ENCODE measurements around the gene NKTR. TPM values are rescaled to one million over a fixed set of nuclear protein-coding genes. Genes with fewer than 3 reads are reported as not detected.
"Not testable (repeated sequence)": the region's sequence is repeated elsewhere in the genome, so short reads cannot be mapped to it uniquely, and the experiment has no call there.

The NKTR gene
- 42.3 and 57.4 TPM in 2 replicates for total RNA-seq

DNA sequence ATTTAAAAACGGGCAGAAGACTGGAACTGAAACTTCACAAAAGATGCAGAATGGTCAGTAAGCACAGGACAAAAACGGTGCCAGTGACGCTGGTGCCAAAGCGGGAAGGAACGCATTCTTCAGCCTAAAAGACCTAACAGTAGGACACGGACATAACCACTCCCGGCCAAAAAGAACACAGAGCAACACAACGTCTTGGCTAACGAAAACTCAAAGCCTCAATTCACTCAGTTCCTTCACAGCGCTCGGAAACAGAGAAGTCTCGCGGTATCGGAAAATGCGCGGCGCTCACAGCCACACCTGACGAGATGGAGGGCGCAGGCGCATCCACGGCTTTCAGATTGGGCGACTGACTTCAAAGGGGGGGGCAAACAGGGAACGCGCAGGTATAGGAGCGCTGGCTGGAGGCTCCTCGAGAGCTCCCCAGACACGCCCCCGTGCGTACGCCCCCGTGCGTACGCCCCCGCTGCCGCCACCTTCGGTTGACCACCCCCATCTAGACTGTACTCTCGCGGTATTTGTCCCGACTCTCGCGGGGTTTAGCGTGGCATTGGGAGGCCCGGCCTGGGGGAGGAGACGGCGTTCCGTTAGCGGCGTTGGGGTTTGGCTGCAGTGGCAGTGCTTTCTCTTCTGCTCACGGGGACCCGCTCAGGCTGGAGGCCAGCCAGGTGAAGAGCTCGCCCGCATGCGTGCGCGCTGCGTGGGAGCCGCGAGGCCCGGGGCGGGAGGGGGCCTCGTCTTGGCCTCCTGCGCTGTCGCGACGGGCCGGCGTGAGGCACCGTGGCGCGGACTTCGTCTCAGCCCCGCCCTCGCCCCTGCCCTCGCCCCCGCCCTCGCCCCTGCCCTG lies at the start of gene NKTR:
Gene NKTR (plus strand): TSS at position 576 of the 847 bp plus-strand sequence. CDS start 321 bp downstream, outside the sequence.
- DNase-seq (ENCODE audit: low read depth, low spot score), result peak; percentile 96

DNA sequence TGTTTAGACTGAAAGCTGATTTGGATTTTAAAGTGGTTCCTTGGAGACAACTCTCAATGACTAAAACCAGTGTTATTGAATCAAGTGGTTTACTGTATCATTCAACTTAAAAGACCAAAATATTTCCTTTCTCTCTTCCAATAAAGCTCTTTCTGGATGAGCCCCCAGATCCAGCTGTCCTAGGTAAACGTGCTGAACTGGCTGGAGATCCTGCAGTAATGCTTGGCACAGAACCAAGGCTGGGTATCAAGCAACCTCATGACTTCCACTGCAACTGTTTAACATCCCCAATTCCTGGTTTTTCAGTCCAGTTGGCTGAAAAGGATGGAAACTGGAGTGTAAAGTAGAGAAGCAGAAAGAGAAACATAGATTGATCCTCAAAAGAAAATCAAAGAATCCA lies 47.7 kb upstream of the NKTR start:
- DNase-seq (ENCODE audit: low read depth, low spot score), result no peak

DNA sequence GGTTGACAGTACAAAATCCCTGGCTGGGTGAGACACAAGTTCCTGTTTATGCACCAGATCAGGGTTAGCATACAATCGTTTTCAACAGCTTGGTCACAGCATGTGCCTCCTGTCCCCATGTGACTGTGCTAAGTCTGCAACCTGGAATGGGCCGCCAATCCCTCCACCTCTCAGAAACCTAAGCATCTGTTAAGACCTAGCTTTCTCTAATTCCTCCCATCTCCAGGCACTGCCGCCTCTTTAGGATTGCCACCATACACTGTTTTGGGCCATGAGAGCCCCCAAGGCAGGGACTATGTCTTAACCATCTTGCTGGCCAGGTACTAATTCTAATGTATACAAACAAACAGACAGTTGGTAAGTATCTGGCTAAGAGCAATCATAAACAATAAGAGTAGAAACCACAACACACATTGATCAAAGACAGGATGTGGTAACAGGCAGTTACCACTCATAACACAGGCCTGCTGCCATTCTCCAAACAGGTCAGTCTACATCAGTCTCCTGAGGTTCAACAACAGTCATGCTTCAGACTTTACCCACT lies 44.3 kb upstream of the NKTR start:
- no peak for DNase-seq (ENCODE audit: low read depth, low spot score)

DNA sequence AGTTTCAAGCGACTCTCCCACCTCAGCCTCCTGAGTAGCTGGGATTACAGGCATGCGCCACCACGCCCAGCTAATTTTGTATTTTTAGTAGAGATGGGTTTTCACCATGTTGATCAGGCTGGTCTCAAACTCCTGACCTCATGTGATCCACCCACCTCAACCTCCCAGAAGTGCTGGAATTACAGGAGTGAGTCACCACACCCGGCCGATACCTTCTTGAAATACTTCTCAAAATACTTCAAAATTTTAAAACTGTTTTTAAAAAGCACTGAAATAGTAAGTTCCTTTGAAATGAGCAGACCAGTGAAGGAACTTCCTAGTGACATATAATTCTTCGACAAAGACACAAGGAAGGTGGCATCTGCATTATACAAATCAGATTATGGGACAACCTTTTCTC lies 43.7 kb upstream of the NKTR start:
- not testable (repeated sequence) for DNase-seq (ENCODE audit: low read depth, low spot score)

DNA sequence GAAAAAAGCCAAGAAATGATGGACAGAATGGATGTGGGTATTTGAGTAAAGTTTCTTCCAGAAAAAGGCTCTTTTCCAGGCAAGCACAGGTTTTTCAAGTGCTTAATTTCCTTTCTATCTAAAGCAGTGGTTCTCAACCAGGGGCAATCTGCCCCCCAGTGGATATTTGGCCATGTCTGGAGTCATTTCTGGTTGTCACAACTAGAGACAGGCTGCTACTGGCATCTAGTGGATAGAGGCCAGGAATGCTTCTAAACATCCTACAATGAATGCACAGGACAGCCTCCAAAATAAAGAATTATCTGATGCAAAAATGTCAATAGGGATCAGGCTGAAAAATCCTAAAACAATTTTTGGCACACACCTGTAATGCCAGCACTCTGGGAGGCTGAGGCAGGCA lies 42.6 kb upstream of the NKTR start:
- DNase-seq (ENCODE audit: low read depth, low spot score), result no peak

DNA sequence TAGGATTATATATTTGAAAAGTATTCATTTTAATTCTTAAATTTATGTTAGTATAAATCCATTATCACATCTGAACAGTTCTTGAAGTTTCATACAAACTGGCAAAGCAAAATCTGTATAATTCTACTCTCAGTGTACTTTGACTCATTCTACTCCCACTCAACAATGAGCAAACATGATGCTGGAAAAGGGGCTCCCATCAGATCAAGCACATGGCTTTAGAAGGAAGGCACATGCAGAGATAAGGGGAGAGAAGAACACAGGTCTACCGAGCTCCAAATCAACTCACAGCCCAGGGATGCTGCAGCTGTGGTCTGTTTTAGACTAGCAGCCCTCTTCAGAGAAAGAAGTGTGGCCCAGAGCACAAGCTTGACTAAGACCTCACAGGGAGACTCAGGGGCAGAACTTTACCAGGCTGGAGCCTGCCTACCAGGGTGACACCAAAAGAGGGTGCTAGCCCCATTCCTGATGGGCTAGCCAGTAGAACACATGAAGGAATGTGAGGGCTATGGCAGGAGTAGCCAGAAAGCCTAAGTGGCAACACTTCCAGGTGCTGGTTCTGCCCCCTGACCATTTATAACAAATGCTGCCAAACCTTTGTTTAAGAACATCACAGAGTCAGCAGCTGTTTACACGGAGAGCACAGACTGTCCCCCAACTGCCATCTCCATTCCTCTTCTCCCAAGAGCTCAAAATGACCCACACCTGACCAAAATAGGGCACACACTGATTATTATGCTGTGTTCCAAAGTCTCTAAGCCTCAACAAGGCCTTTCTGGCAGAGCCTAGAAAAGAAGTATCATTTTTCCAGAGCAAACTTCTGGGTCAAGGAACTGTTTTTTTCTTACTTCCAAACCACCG lies 38.2 kb upstream of the NKTR start:
- DNase-seq (ENCODE audit: low read depth, low spot score), result no peak

DNA sequence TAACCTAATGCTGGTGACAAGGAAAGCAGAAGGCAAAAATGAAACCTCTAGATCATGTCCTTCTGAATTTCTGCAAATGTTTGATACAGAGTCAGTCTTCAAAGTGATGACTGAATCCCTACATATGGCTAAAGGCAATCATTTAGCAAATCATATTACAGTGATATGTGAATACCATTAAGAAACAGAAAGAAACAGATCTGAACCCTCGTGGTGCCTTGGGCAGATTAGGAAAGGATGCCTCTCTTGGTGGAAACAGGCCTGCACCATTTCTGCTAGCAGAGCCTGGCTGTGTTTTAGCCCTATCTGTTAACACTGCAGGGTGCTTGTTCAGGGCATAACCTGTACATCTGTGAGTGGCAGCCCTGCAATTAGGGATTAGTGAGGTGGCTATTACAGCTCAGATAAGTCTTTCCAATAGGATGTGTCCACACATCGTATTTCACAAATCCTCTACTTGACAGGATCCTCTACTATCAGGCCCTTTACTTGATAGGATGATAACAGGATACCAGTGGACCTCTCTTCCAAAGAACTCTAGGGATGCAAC lies 30.8 kb upstream of the NKTR start:
- no peak for DNase-seq (ENCODE audit: low read depth, low spot score)

DNA sequence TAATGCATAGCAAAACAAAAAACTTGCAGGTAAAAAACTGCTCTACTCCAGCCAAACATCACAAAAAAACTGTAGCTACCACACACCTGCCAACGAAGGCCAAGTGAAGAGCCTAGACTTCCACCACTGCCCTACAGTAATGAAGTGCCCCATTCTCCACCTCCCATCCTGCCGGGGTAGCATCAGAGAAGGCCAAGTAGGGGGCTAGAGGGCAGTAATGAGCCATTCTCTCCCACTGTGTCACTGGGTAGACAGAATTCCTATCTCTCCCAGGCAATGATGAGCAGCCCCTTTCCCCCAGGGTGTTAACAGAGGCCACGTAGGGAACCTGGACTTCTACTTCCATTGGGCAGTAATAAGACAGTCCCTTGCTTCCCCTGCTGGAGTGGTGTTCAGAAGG lies 28.2 kb upstream of the NKTR start:
- DNase-seq (ENCODE audit: low read depth, low spot score), result no peak

DNA sequence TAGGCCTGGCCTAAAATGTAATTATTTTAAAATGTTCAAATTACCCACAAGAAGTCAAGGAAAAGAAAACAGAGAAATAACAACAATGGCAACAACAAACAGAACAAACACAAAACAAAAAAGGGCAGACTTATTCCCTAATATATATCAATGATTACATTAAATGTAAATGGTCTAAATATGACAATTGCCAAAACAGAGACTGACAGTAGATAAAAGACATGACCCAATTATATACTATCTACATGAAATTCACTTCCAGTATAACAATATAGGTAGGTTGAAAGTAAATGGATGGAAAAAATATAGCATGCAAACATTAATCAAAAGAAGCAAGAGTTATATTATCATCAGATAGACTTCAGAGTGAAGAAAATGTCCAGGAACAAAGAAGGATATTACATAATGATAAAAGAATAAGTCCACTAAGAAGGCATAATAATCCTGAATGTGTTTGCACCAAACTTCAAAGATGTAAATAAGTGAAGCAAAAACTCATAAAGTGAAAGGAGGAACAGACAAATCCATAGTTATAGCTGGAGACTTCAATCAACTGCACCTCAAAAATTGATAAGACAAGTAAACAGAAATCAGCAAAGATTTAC lies 25.2 kb upstream of the NKTR start:
- DNase-seq (ENCODE audit: low read depth, low spot score), result no peak

DNA sequence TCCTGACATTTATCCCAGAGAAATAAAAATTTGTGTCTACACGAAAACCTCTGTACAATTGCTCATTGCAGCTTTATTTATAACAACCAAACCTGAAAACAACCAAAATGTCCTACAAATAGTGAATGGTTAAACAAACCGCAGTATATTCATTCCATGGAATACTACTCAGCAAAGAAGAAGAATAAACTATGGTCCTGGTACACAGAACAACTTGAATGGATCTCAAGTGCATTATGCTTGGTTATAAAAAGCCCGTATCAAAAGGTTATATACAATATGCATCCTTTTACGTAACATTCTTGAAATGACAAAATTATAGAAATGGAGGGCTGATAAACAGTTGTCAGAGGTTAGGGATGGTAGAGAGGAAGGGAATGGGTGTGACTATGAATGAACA lies 22.4 kb upstream of the NKTR start:
- DNase-seq (ENCODE audit: low read depth, low spot score), result no peak

DNA sequence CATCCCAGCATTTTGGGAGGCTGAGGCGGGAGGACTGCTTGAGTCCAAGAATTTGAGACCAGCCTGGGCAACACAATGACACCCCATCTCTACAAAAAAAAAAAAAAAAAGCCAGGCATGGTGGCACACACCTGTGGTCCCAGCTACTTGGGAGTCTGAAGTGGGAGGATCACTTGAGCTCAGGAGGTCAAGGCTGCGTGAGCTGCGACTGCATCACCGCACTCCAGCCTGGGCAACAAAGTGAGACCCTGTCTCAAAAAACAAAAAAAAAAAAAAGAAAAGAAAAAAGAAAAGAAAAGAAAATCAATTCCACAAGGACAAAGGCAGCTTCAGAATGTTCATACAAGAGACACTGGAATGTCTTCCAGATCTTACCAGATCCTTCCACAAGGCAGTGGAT lies 21.1 kb upstream of the NKTR start:
- DNase-seq (ENCODE audit: low read depth, low spot score), result not testable (repeated sequence)

DNA sequence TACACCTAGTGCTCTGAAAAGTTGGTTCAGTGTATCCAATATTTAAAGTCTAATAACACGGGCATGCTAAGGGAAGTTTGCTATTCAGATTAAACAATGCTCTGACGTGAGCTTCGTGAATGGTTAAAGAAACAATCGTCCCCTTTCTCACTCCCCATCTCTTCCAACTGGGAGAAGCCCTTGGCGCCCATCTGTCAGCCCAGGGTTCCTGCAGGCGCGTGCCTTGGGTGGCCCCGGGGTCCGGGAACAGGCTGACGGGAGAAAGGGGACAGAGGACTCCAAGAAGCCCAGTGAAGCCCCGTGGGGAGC lies 19.1 kb upstream of the NKTR start:
- DNase-seq (ENCODE audit: low read depth, low spot score), result no peak

DNA sequence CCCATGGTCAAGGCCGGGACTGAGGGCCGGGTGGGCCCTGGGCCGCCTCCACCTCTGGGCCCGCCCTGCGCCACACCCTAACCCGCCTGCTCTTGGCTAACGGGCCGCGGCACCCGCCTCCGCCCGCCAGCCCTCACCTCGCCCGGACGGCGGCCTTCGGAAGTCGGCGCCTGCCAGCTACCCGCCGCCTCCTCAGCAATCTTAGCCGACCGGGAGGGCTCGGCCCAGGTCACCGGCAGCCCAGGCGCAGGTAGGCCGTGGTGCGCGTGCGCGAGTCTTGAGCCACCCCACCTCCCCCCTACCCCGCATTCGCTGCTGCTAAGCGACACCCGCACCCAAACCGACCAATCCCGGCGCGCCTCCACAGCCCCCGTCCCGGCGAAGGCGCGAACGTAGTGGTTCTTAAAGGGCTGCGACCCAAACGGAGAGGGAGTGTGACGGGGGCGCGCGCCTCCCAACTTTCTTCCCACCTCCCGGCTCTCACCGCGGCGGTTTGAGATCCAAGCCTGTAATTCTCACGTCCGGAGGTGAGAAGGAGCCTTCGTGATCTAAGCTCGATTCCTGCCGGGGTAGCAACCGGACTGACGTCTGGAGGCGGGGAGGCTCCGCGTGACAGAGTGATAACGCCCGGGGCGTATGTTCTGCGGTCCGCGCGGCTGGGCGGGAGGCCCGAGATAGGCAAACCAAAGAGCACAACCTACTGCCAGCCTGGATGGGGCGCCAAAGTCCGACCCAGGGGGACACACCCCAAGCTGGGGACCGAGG lies 18.6 kb upstream of the NKTR start, which contains the start of gene SEC22C:
Gene SEC22C (minus strand): TSS at position 259 of the 765 bp plus-strand sequence. CDS start 12,921 bp downstream, outside the sequence.
- DNase-seq (ENCODE audit: low read depth, low spot score), result peak; percentile 63

DNA sequence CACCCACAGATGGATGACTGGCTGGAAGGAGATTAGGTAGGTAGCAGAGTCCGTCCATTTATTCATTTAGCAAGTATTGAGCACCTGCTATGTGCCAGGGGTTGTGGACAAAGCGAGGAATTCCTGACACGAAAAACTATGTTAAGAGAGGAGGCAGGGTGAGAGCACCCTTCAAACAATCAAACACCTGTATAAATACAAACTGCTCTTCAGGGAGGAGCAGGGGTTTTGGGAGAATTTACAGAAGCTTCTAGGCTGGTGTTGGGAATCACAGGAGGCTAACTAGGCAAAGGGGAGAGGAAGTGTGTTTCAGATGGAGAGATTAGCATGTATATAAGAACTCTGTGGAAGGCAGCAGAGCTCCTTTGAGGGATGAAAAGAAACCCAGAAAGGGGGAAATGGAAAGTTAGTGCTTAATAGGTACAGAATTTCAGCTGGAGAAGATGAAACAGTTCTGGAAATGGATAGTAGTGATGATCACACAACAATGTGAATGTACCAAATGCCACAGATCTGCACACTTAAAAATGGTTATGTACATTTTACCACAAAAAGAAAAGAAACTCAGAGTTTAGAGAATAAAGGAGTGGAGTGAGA lies 17.9 kb upstream of the NKTR start:
- DNase-seq (ENCODE audit: low read depth, low spot score), result no peak

DNA sequence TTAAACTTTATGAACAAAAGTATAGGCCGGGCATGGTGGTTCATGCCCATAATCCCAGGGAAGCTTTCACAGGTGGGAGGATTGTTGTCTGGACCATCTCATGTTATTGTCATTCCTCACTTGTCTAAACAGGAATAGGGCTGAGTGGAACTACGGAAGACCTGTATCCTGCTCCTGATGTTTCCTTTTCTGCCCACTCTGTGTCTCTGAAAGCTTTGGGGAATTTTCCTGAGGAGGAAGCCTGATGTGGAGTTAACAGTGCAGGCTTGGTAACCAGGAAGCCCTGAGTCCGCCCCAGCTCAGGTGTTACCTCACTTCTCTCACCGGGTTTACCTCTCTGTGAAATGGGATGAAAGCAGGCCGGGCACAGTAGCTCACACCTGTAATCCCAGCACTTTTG lies 11.9 kb upstream of the NKTR start:
- DNase-seq (ENCODE audit: low read depth, low spot score), result no peak

DNA sequence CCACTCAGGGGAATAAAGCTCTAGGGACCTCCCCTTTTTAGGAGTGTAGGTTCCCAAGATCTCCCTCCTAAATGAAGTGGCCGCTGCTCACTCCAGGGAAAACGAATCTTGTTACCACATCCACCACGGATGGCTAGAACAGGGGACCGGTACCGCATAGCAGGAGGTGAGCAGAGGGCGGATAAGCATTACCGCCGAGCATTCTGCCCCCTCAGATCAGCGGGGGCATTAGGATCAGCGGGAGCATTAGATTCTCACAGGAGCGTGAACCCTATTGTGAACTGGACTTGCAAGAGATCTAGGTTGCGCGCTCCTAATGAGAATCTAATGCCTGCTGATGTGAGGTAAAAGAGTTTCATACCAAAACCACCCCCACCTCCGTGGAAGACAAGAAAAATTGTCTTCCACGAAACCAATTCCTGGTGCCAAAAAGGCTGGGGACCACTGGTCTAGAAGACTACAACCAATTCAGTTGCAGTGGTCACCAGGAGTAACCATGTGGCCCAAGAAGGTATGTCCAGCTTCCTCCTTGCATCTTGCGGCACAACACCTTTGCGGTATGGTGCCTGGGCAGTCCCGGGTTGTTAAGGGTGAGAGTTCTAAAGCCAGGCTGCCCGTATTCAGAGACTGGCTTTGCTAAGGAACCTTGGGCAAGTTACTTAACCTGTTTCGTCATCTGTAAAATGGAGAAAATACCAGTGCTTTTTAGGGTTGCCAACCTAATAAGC lies 10.9 kb upstream of the NKTR start:
- no peak for DNase-seq (ENCODE audit: low read depth, low spot score)

DNA sequence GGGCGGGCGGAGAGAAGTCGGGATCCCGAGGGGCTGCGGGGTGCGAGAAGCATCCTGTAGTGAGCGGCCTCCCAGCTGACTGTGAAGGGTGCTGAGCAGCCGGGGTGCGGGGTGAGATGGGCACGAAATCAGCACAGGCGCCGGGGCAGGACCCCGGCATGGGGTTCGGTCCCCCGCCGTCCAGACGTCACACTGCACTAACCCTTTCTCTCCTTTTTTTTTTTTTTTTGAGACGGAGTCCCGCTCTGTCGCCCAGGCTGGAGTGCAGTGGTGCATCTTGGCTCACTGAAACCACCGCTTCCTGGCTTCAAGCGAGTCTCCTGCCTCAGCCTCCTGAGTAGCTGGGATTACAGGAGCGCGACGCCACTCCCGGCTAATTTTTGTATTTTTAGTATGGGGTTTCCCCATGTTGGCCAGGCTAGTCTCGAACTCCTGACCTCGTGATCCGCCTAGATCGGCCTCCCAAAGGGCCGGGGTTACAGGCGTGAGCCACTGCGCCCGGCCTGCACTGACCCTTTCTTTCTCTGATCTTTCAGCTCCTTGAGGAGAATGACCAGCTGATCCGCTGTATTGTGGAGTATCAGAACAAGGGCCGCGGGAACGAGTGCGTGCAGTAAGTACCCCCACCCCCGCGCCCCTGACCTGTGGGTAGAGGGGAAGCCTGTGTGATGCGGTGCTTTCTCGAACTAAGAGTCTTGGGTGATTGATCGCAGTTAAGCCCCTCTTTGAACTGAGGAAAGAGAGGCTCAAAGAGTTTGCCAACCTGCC lies 9.3 kb upstream of the NKTR start:
- DNase-seq (ENCODE audit: low read depth, low spot score), result no peak

DNA sequence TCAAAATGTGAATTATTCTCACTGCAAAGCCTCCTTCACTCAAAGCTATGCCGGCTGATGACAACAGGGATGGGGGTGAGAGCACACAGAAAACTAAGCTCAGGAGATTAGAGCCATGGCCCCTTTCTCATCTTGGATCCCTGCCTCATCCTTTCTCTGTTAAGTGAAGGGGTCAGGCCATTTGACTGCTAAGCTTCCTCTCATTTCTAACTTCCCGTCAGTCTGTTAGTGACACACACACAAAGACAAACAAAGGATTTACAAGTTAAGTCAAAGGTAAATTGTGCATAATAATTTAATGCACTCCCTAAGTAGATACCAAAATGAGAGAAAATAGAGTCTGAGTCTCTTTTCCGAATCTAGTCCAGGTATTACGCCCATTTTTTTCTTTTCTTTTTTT lies 8.7 kb upstream of the NKTR start:
- no peak for DNase-seq (ENCODE audit: low read depth, low spot score)

DNA sequence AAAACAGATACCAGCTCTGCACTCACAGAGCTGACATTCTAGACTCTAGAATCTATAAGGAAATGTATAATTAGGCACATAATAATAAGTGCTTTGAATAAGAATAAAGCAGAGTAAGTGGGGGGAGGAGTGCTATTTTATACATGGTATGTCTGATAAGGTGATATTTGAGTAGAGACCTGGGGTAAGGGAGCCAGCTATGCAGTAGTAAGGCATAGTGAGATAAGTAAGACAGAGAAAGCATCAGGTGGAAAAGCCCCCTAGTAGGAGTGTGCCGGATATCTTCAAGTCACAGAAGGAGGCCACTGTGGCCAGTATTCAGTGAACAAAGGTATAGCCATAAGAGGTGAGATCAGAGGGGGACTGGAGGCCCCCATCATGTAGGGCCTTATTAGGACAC lies 6.9 kb upstream of the NKTR start:
- no peak for DNase-seq (ENCODE audit: low read depth, low spot score)
